ENCODE results near the gene FUS. TPM values are rescaled to one million over a fixed set of nuclear protein-coding genes. Genes with fewer than 3 reads are reported as not detected.
"Not testable (repeated sequence)": the region's sequence is repeated elsewhere in the genome, so short reads cannot be mapped to it uniquely, and the experiment has no call there.

FUS gene
- total RNA-seq, 4 donors from 2014 or later, result 24.0 to 45.1 (median 34.2) TPM

- 77% methylated on average over 5 of the region's 5 CpGs for WGBS
- H3K36me3 ChIP-seq, result no peaks in the 10 kb centered on the region
- no peak for DNase-seq (ENCODE audit: extremely low spot score)
- H3K9me3 ChIP-seq, result no peaks in the 10 kb centered on the region
- no peak overlapping the region for H3K27ac ChIP-seq (replicated peaks in 1 of 4)
- intact Hi-C loops (cut with DNase I), result no loop called here
- H3K4me3 ChIP-seq, result no peak overlapping the region
- TF ChIP-seq POLR2AphosphoS5 (IDR thresholded peaks at IDR 0.05) (no peak), EP300 (IDR thresholded peaks at IDR 0.05) (no peak), POLR2A (IDR thresholded peaks at IDR 0.05; ENCODE audit: low read depth) (no peak), CTCF (IDR thresholded peaks at IDR 0.05) (no peak)
- peaks cover 0 to 6% (median 5%) of the 10 kb centered on the region in 4 donors for H3K4me1 ChIP-seq
- H3K27me3 ChIP-seq, result peaks cover 0 to 45% (median 0%) of the 10 kb centered on the region in 4 donors
Measured at GRCh38 chr16:31149332-31149731, 30.6 kb upstream of the FUS start.

- no peak for TF ChIP-seq POLR2AphosphoS5 (IDR thresholded peaks at IDR 0.05)
- TF ChIP-seq CTCF (IDR thresholded peaks at IDR 0.05), result no peak
- no peak for TF ChIP-seq POLR2A (IDR thresholded peaks at IDR 0.05; ENCODE audit: low read depth)
- TF ChIP-seq EP300 (IDR thresholded peaks at IDR 0.05), result no peak
- intact Hi-C loops (cut with DNase I), result no loop called here
- H3K9me3 ChIP-seq, result no peaks in the 10 kb centered on the region
- H3K4me3 ChIP-seq, result peak within 1 kb of the TSS in 1 of 4 donors; percentile 4
- no peak for DNase-seq (ENCODE audit: extremely low spot score)
- peak within 1 kb of the TSS in 1 of 4 donors; percentile 22 for H3K27ac ChIP-seq (replicated peaks in 1 of 4)
- 71% methylated on average over 7 of the region's 11 CpGs for WGBS
- H3K4me1 ChIP-seq, result peaks cover 0 to 6% (median 5%) of the 10 kb centered on the region in 4 donors
- no peaks in the 10 kb centered on the region for H3K36me3 ChIP-seq
- H3K27me3 ChIP-seq, result peaks cover 0 to 50% (median 0%) of the 10 kb centered on the region in 4 donors
Measured at GRCh38 chr16:31149894-31150890, 29.7 kb upstream of the FUS start, which contains the start of gene PRSS36. TSS of gene PRSS36 (minus strand) at chr16:31150066. CDS start at chr16:31150035, 31 bp downstream.

- H3K27ac ChIP-seq (replicated peaks in 1 of 4); H3K9me3 ChIP-seq; intact Hi-C loops (cut with DNase I); H3K4me1 ChIP-seq; DNase-seq (ENCODE audit: extremely low spot score); H3K36me3 ChIP-seq; H3K4me3 ChIP-seq: not testable (repeated sequence)
- 62% methylated on average over 6 of the region's 6 CpGs for WGBS
- peaks cover 0 to 55% (median 0%) of the 10 kb centered on the region in 4 donors for H3K27me3 ChIP-seq
Measured at GRCh38 chr16:31150976-31151375, 29.0 kb upstream of the FUS start.

- H3K36me3 ChIP-seq, result no peaks in the 10 kb centered on the region
- H3K4me1 ChIP-seq, result no peaks in the 10 kb centered on the region
- H3K27ac ChIP-seq (replicated peaks in 1 of 4), result no peak overlapping the region
- H3K9me3 ChIP-seq, result no peaks in the 10 kb centered on the region
- intact Hi-C loops (cut with DNase I), result no loop called here
- TF ChIP-seq CTCF (IDR thresholded peaks at IDR 0.05), result no peak
- no peak for TF ChIP-seq EP300 (IDR thresholded peaks at IDR 0.05)
- TF ChIP-seq POLR2AphosphoS5 (IDR thresholded peaks at IDR 0.05), result no peak
- TF ChIP-seq POLR2A (IDR thresholded peaks at IDR 0.05; ENCODE audit: low read depth), result no peak
- WGBS, result 65% methylated on average over 8 of the region's 8 CpGs
- peaks cover 0 to 41% (median 0%) of the 10 kb centered on the region in 4 donors for H3K27me3 ChIP-seq
- DNase-seq (ENCODE audit: extremely low spot score), result no peak
- no peak overlapping the region for H3K4me3 ChIP-seq
Measured at GRCh38 chr16:31157136-31157535, 22.8 kb upstream of the FUS start.

- Histone ChIP-seq H3K27ac (replicated peaks in 1 of 4) (no peak overlapping the region), H3K4me1 (peaks cover 0 to 5% (median 0%) of the 10 kb centered on the region in 4 donors), H3K36me3 (no peaks in the 10 kb centered on the region), H3K27me3 (no peaks in the 10 kb centered on the region), H3K9me3 (no peaks in the 10 kb centered on the region), H3K4me3 (no peak overlapping the region)
- intact Hi-C loops (cut with DNase I), result no loop called here
- no peak for TF ChIP-seq CTCF (IDR thresholded peaks at IDR 0.05)
- no peak for TF ChIP-seq POLR2A (IDR thresholded peaks at IDR 0.05; ENCODE audit: low read depth)
- TF ChIP-seq EP300 (IDR thresholded peaks at IDR 0.05), result no peak
- TF ChIP-seq POLR2AphosphoS5 (IDR thresholded peaks at IDR 0.05), result no peak
- DNase-seq (ENCODE audit: extremely low spot score), result no peak
- 89% methylated on average over 8 of the region's 8 CpGs for WGBS
Measured at GRCh38 chr16:31167315-31167714, 12.6 kb upstream of the FUS start.
